ENCODE measurements around the gene FMN1.

The FMN1 gene

DNA sequence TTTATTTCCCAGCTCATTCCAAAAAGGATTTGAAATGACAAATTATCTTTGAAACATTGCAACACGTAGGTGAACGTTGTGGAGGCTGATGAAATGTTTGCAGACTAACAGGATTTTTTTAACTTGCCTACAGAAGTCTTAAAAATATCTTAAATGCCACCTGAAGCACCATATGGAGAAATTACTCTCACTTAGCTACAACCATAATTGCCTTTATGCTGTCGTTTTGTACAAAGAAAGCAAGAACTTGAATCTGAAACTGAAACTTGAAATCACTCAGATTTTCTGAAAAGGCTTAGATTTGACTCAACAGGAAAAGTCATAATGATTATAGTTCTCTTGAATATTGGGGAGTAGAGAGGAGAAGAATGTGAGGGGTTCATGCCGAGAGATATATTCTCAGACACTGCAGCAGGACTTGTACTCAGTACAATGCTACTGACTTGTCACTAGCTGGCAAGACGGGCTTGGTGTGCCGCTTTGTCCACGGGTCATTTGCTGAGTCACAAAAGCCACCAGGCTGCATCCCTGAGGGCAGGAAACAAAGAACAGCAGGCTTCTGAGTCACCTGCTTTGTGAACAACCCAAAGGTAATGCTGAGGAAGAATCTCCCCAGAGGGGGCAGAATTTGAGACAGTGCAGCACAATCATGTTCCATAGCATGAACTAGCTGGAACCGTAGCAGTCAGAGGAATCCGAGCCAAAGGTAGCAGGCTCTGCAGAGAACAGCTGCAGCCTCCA lies 7.1 kb upstream of the FMN1 start:
- in situ Hi-C loops (cut with MboI; ENCODE audit: low sequenced_read_pairs): no loop called here

DNA sequence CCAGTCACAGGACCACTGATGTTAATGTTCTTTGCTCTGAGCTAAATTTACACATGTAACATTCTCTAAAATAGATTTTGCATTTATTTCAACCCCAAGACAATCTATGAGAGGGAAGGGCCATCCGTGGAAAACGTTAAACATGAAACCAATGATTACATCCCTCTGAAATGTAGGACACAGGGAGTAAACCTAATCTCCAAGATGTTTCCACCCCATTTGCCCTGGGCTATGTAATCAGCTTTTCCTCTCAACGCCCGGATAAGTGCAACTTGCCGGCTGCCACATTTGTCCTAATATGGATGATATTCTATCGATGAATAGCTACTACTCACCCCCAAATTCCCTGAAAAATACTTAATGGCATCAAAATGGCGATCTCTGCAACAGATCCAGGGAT lies 6.4 kb upstream of the FMN1 start:
- in situ Hi-C loops (cut with MboI; ENCODE audit: low sequenced_read_pairs): no loop called here

GRCh38 chr15:33200444-33200843 lies 5.9 kb upstream of the FMN1 start:
- in situ Hi-C loops (cut with MboI; ENCODE audit: low sequenced_read_pairs): no loop called here

- in situ Hi-C loops (cut with MboI; ENCODE audit: low sequenced_read_pairs): no loop called here
Observed at GRCh38 chr15:33198541-33198940, 4.0 kb upstream of the FMN1 start.

- in situ Hi-C loops (cut with MboI; ENCODE audit: low sequenced_read_pairs): no loop called here
Observed at GRCh38 chr15:33197636-33198035, 3.1 kb upstream of the FMN1 start.

DNA sequence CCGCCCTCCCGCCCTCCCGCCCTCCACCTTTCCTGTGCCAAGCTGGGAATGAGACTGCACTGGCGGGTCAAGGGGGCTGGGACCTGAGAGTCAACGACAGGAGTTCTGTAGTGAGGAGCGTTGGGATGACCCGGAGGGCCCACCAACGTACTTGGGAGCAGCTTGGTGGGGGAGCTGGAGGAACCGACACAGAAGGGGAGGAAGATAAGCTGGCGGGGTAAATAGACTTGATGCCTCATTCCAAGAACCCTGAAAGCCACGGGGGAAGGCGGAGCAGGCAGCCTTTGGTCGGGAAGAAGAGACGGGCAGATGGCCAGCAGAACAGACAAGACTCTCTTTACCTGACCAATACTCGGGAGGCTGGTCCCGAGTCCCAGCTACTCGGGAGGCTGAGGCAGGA lies 277 bp downstream of the FMN1 start:
- in situ Hi-C loops (cut with MboI; ENCODE audit: low sequenced_read_pairs): no loop called here

GRCh38 chr15:33191591-33191990 lies 2.9 kb downstream of the FMN1 start:
- in situ Hi-C loops (cut with MboI; ENCODE audit: low sequenced_read_pairs): no loop called here

- in situ Hi-C loops (cut with MboI; ENCODE audit: low sequenced_read_pairs): no loop called here
Observed at GRCh38 chr15:33190539-33190938, 4.0 kb downstream of the FMN1 start.

DNA sequence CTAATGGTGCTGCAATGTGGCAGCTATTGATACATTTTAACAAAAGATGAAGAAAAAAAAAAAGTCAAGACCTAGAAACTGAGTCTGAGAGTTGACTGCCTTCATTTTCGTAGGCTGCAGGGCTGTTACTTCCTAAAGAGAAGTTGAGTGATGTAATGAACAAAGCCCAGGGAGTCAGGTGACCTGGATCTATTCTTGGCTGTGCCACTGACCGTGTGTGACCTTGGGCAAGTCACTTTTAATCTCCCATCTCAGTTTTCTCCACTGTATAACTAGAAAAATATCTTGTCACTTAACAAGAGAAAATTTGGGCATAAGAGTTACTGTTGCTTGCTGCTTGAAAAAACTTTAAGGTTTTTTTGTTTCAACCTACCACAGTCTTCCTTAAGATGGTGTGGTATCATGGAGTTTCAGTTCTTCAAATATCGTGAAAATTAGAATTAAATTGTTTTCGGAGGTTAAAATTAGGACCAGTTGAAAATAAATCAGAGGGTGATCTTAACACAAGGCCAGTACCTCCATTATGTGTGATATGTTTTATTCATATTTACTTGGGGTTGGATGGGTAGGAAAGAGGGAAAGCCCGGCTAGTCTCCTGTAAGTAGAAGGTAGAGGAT lies 5.8 kb downstream of the FMN1 start:
- in situ Hi-C loops (cut with MboI; ENCODE audit: low sequenced_read_pairs): no loop called here

- in situ Hi-C loops (cut with MboI; ENCODE audit: low sequenced_read_pairs): no loop called here
Observed at GRCh38 chr15:33188159-33188558, 6.4 kb downstream of the FMN1 start.

- in situ Hi-C loops (cut with MboI; ENCODE audit: low sequenced_read_pairs): no loop called here
Observed at GRCh38 chr15:33183334-33183733, 11.2 kb downstream of the FMN1 start.

- in situ Hi-C loops (cut with MboI; ENCODE audit: low sequenced_read_pairs): no loop called here
Observed at GRCh38 chr15:33182926-33183325, 11.6 kb downstream of the FMN1 start.

DNA sequence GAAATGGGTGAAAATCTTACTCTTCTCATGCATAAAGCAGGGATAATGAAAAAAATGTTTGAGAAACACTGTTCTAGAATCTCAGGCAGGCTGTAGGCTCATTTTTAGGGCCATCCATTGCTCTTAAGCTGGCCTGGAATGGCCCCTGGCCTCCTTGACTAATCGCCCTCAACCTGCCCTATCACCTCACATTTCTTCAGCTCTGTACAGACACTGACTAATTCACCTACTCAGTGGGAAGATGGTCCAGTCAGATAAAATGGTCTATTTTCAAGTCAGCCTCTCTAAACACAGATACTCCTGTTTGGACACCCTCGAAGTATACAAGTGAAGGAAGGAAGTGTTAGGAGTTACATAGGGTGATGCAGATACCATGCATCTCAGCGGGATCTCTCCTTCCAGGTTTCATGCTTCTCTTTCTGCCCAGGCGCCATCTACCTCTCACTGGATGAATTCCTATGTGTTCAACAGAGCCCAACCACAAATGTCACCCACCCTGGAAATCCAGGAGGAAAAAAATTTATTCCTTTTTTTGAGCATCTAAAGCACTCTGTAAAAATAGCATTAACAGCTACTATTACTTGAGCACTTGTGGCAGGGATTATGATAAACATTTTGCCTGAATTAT lies 12.1 kb downstream of the FMN1 start:
- in situ Hi-C loops (cut with MboI; ENCODE audit: low sequenced_read_pairs): no loop called here

- in situ Hi-C loops (cut with MboI; ENCODE audit: low sequenced_read_pairs): no loop called here
Observed at GRCh38 chr15:33179874-33180273, 14.6 kb downstream of the FMN1 start.

DNA sequence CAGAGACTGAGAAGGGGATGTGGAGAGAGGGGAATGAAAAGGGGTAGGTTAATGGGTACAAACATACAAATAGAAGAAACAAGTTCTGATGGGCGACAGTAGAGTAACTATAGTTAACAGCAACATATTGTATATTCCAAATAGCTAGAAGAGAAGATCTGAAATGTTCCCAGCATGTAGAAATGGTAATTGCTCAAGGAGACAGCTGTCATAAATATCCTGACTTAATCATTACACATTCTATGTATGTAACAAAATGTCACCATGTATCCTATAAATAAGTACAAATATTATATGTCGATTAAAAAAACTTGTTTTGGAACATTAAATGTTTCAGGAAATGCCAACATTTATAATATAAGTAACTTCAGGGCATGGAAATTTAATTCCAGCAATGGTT lies 23.3 kb downstream of the FMN1 start:
- in situ Hi-C loops (cut with MboI; ENCODE audit: low sequenced_read_pairs): no loop called here

DNA sequence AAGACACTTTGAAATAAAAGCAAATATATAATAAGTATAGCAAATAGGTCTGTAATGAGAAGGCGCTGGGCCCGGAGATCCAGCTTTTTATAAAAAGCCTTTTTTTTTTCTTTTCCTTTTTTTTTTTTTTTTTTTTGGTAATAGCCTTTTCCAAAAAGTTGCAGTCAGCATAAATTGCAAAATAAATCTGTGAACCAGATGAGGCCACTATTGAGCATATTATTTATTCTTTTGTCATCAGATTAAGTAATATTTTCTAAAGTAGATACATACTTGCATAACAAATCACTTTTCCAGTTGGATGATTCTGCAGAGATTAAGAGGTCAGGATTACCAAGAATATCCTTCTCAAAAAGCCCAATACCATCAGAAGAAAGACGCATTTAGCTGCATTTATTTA lies 24.9 kb downstream of the FMN1 start:
- in situ Hi-C loops (cut with MboI; ENCODE audit: low sequenced_read_pairs): no loop called here

- in situ Hi-C loops (cut with MboI; ENCODE audit: low sequenced_read_pairs): no loop called here
Observed at GRCh38 chr15:33168444-33168843, 26.1 kb downstream of the FMN1 start.

DNA sequence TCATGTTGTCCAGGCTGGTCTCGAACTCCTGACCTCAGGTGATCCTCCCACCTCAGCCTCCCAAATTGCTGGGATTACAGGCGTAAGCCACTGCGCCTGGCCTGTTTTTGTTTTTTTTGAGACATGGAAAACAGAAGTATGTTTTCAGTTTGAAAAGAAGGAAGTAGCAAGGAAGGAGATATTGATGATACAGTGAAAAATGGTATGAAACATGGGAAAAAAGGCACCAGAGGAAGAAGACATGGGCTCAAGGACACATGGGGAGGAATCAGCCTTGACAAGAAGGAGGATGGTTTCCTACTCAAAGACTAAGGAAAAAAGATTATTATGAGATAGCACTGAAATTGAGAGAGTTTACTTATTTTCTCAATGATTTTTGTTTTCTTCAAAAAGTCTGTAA lies 30.7 kb downstream of the FMN1 start:
- in situ Hi-C loops (cut with MboI; ENCODE audit: low sequenced_read_pairs): no loop called here

GRCh38 chr15:33161209-33161608 lies 33.3 kb downstream of the FMN1 start:
- in situ Hi-C loops (cut with MboI; ENCODE audit: low sequenced_read_pairs): no loop called here

GRCh38 chr15:33160581-33161165 lies 33.8 kb downstream of the FMN1 start:
- in situ Hi-C loops (cut with MboI; ENCODE audit: low sequenced_read_pairs): no loop called here

- in situ Hi-C loops (cut with MboI; ENCODE audit: low sequenced_read_pairs): no loop called here
Observed at GRCh38 chr15:33159726-33160453, 34.6 kb downstream of the FMN1 start.
